C1 segment of cervical spinal cord (tissue), 14 donors: ENCODE measurements around the gene ENO2.
"Not testable (repeated sequence)": the region's sequence is repeated elsewhere in the genome, so short reads cannot be mapped to it uniquely, and the experiment has no call there.

Experiments
- DNase-seq, 14 donors: peaks; one replicate each; lab custom pipeline; 2025; lab: John Stamatoyannopoulos, UW

Gene ENO2

GRCh38 chr12:6886206-6886999, 28.0 kb upstream of the ENO2 start:
- DNase-seq, result not testable (repeated sequence)

- DNase-seq, result no peak
Measured at GRCh38 chr12:6887460-6887859, 26.9 kb upstream of the ENO2 start.

GRCh38 chr12:6888360-6888759, 26.0 kb upstream of the ENO2 start:
- no peak for DNase-seq

- not testable (repeated sequence) for DNase-seq
Measured at GRCh38 chr12:6888794-6889193, 25.6 kb upstream of the ENO2 start.

- DNase-seq, result not testable (repeated sequence)
Measured at GRCh38 chr12:6889775-6890573, 24.4 kb upstream of the ENO2 start.

GRCh38 chr12:6890789-6891645, 23.4 kb upstream of the ENO2 start:
- peak; percentile 55 to 98 (median 94) for DNase-seq

- DNase-seq, result no peak
Measured at GRCh38 chr12:6891646-6892001, 22.8 kb upstream of the ENO2 start.

DNA sequence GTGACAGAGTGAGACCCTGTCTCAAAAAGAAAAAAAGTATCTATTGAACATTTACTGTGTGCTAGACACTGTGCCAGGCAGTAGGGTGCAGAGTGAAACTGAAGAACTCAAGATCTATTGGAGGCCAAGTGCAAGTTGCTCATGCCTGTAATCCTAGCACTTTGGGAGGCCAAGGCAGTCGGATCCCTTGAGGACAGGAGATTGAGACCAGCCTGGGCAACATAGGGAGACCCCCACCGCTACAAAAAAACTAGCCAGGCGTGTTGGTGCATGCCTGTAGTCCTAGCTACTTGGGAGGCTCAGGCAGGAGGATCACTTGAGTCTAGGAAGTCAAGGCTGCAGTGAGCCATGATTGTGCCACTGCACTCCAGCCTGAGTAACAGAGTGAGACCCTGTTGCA, 21.7 kb upstream of the ENO2 start:
- not testable (repeated sequence) for DNase-seq

DNA sequence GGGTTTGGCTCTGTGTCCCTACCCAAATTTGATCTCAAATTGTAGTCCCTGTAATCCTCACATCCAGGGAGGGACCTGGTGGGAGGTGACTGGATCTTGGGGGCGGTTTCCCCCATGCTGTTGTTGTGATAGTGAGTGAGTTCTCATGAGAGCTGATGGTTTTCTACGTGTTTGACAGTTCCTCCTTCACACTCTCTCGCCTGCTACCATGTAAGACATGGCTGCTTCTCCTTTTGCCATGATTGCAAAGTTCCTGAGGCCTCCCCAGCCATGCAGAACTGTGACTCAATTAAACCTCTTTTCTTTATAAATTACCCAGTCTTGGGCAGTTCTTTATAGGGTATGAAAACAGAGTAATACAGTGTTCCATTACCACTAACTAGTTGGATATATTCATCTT, 20.1 kb upstream of the ENO2 start:
- DNase-seq, result no peak

DNA sequence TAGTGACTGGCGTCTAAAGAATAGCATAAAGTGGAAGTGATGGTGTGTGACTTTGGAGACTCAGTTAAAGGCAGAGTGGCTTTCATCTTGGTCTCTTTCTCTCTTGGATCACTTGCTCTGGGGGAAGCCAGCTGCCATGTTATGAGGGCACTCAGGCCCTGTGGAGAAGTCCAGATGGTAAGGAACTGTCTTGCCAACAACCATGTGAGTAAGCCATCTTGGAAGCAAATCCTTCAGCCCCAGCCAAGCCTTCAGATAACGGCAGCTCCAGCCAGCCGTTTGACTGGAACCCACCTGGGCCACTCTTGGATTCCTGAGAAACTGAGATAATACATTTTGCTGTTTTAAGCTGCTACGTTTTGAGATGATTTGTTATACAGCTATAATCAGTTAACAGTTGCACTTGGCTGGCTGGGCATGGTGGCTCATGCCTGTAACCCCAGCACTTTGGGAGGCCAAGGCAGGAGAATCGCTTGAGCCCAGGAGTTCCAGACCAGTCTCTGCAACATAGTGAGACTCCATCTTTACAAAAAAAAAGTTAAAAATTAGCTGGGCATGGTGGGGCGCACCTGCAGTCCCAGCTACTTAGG, 17.4 kb upstream of the ENO2 start:
- DNase-seq, result peak in 1 of 14 donors; percentile 92

- no peak for DNase-seq
Measured at GRCh38 chr12:6899427-6899826, 15.0 kb upstream of the ENO2 start.

- peak in 9 of 14 donors; percentile 12 to 60 (median 30) for DNase-seq
Measured at GRCh38 chr12:6899837-6900519, 14.4 kb upstream of the ENO2 start.

GRCh38 chr12:6902448-6902847, 11.9 kb upstream of the ENO2 start:
- peak in 1 of 14 donors; percentile 67 for DNase-seq

- no peak for DNase-seq
Measured at GRCh38 chr12:6903722-6904121, 10.7 kb upstream of the ENO2 start.

GRCh38 chr12:6904280-6905276, 9.8 kb upstream of the ENO2 start, which contains the start of gene LRRC23:
Gene LRRC23 (plus strand): TSS chr12:6904822. CDS start chr12:6905634, 812 bp downstream.
- peak; percentile 80 to 97 (median 94) for DNase-seq

DNA sequence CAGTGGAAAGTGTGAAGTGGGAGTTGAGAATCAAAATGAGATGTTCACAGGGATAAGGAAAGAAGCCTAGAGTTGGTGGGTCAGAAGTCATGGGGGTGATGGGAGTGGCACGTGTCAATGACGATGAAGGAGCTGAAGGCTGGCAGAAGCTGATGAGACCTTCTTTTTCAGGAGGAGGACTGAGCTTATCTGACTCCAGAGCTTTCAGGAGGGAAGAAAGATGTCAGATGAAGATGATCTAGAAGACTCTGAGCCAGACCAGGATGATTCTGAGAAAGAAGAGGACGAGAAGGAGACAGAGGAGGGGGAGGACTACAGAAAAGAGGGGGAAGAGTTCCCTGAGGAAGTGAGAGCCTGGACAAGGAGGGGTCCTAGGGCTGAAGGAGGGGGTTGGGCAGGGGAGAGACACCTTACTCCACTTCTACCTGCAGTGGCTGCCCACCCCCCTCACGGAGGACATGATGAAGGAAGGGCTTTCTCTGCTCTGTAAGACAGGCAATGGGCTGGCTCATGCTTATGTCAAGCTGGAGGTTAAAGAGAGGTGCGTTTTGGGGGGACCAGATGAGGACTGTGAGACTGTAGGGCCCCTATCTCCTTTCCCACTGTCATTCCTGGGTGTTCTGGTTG, 8.9 kb upstream of the ENO2 start:
- no peak for DNase-seq

DNA sequence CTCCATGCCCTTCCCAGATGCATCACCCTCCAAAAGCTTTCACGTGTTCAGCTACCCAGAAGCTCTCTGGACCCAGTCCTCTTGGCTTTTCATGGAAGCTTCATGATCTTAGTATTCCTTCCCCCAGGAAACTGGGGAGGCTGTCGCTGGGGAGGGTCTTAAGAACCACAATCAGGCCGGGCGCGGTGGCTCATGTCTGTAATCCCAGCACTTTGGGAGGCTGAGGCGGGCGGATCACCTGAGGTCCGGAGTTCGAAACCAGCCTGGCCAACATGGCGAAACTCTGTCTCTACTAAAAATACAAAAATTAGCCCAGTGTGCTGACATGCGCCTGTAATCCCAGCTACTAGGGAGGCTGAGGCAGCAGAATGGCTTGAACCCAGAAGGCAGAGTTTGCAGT, 6.2 kb upstream of the ENO2 start:
- DNase-seq, result not testable (repeated sequence)

GRCh38 chr12:6909421-6910145, 4.8 kb upstream of the ENO2 start:
- no peak for DNase-seq
